WTC11 (cell line): ENCODE results near the gene EMD. TPM values are rescaled to one million over a fixed set of nuclear protein-coding genes. Genes with fewer than 3 reads are reported as not detected.

Experiments
- ATAC-seq: fragments of 200-7000 bp; cut with Tn5 transposase; 2 replicates; pipeline ENCODE4 v1.10.0; 2021; ENCODE audit warnings: mild to moderate bottlenecking, moderate library complexity
- CTCF ChIA-PET: fragments of 300-600 bp; sonication (Branson Sonifier 250); formaldehyde crosslinking; loops from one replicate; lab custom pipeline; 2021; ENCODE audit warnings: antibody characterized with exemption; lab: Charles Lee
- POLR2A ChIA-PET: fragments of 350-600 bp; sonication (Branson Sonifier 250); formaldehyde crosslinking; loops from one replicate; lab custom pipeline; 2021; ENCODE audit warnings: antibody characterized with exemption; lab: Charles Lee
- DNase-seq: peaks from one replicate; pipeline ENCODE4 v3.0.0; 2021; ENCODE audit warnings: low spot score
- H3K27ac Mint-ChIP-seq: 2 replicates; pipeline ENCODE4 v1.8.0; 2021; ENCODE audit warnings: mixed read lengths
- H3K27me3 Mint-ChIP-seq: 2 replicates; pipeline ENCODE4 v1.8.0; 2021; ENCODE audit warnings: low read depth, mild to moderate bottlenecking, moderate library complexity, mixed read lengths
- H3K36me3 Mint-ChIP-seq: 2 replicates; pipeline ENCODE4 v1.8.0; 2021; ENCODE audit warnings: mixed read lengths
- H3K4me1 Mint-ChIP-seq: 2 replicates; pipeline ENCODE4 v1.8.0; 2022; ENCODE audit warnings: mixed read lengths
- H3K4me3 Mint-ChIP-seq: 2 replicates; pipeline ENCODE4 v1.8.0; 2021; ENCODE audit warnings: mild to moderate bottlenecking, moderate library complexity, mixed read lengths
- H3K9me3 Mint-ChIP-seq: 2 replicates; pipeline ENCODE4 v1.8.0; 2021; ENCODE audit warnings: mixed read lengths
- AR ChIP-seq: fragments of 250-450 bp; sonication (Bioruptor Pico); IDR thresholded peaks from 2 replicates; pipeline ENCODE4 v1.9.0; 2021; ENCODE audit warnings: mild to moderate bottlenecking
- ATF1 ChIP-seq: sonication (generic); formaldehyde crosslinking; IDR thresholded peaks from 2 replicates; pipeline ENCODE4 v1.8.1; 2023; ENCODE audit warnings: mild to moderate bottlenecking, moderate library complexity, missing genetic modification reagents
- E2F4 ChIP-seq: sonication (generic); formaldehyde crosslinking; IDR thresholded peaks from 2 replicates; pipeline ENCODE4 v1.8.1; 2022; ENCODE audit warnings: low read depth, mild to moderate bottlenecking, moderate library complexity, missing genetic modification reagents, borderline replicate concordance
- EMX1 ChIP-seq: fragments of 250-450 bp; sonication (Bioruptor Pico); IDR thresholded peaks from 2 replicates; pipeline ENCODE4 v1.8.0; 2021; ENCODE audit warnings: mild to moderate bottlenecking
- GTF2I ChIP-seq: fragments of 250-450 bp; sonication (Bioruptor Pico); conservative IDR thresholded peaks from 2 replicates; pipeline ENCODE4 v1.4.0; 2021; ENCODE audit warnings: mild to moderate bottlenecking
- NR2C2 ChIP-seq: sonication (generic); formaldehyde crosslinking; IDR thresholded peaks from 2 replicates; pipeline ENCODE4 v1.8.0; 2022; ENCODE audit warnings: mild to moderate bottlenecking, missing genetic modification reagents
- RELA ChIP-seq: sonication (generic); formaldehyde crosslinking; IDR thresholded peaks from 2 replicates; pipeline ENCODE4 v1.8.1; 2022; ENCODE audit warnings: missing genetic modification reagents, mild to moderate bottlenecking, borderline replicate concordance
- USF2 ChIP-seq: sonication (generic); formaldehyde crosslinking; IDR thresholded peaks from 2 replicates; pipeline ENCODE4 v1.8.1; 2023; ENCODE audit warnings: mild to moderate bottlenecking, missing genetic modification reagents, moderate library complexity
- ZBTB43 ChIP-seq: sonication (generic); formaldehyde crosslinking; IDR thresholded peaks from 2 replicates; pipeline ENCODE4 v1.8.1; 2023; ENCODE audit warnings: mild to moderate bottlenecking, missing genetic modification reagents
- ZNF121 ChIP-seq: sonication (generic); formaldehyde crosslinking; IDR thresholded peaks from 2 replicates; pipeline ENCODE4 v1.8.0; 2023; ENCODE audit warnings: missing genetic modification reagents
- ZNF232 ChIP-seq: sonication (generic); formaldehyde crosslinking; IDR thresholded peaks from 2 replicates; pipeline ENCODE4 v1.8.0; 2022; ENCODE audit warnings: mild to moderate bottlenecking, missing genetic modification reagents
- ZNF396 ChIP-seq: fragments of 250-450 bp; sonication (Bioruptor Pico); IDR thresholded peaks from 2 replicates; pipeline ENCODE4 v1.8.0; 2021; ENCODE audit warnings: mild to moderate bottlenecking, moderate library complexity, borderline replicate concordance
- ZNF423 ChIP-seq: fragments of 250-450 bp; sonication (Bioruptor Pico); IDR thresholded peaks from 2 replicates; pipeline ENCODE4 v2.1.2; 2022; ENCODE audit warnings: mild to moderate bottlenecking, moderate library complexity
- total RNA-seq: library from RNA; stranded (reverse); gene quantifications from 3 replicates; pipeline ENCODE4 v1.2.3, GENCODE V29; 2021
- TF ChIP-seq, protein P1 (sequence below): sonication (generic); formaldehyde crosslinking; IDR thresholded peaks from 2 replicates; pipeline ENCODE4 v1.8.1; 2023; ENCODE audit warnings: mild to moderate bottlenecking, moderate library complexity, missing genetic modification reagents
- TF ChIP-seq, protein P2 (sequence below): sonication (generic); formaldehyde crosslinking; IDR thresholded peaks from 2 replicates; pipeline ENCODE4 v1.8.1; 2022; ENCODE audit warnings: mild to moderate bottlenecking, missing genetic modification reagents, moderate library complexity, borderline replicate concordance
- TF ChIP-seq, protein P3 (sequence below): sonication (generic); formaldehyde crosslinking; IDR thresholded peaks from 2 replicates; pipeline ENCODE4 v1.8.0; 2023; ENCODE audit warnings: mild to moderate bottlenecking, missing genetic modification reagents
- TF ChIP-seq, protein P4 (sequence below): sonication (generic); formaldehyde crosslinking; IDR thresholded peaks from 2 replicates; pipeline ENCODE4 v1.8.0; 2022; ENCODE audit warnings: mild to moderate bottlenecking, missing genetic modification reagents

Gene EMD
- total RNA-seq, 1 experiment from 2014 or later, result 78.3 TPM

DNA sequence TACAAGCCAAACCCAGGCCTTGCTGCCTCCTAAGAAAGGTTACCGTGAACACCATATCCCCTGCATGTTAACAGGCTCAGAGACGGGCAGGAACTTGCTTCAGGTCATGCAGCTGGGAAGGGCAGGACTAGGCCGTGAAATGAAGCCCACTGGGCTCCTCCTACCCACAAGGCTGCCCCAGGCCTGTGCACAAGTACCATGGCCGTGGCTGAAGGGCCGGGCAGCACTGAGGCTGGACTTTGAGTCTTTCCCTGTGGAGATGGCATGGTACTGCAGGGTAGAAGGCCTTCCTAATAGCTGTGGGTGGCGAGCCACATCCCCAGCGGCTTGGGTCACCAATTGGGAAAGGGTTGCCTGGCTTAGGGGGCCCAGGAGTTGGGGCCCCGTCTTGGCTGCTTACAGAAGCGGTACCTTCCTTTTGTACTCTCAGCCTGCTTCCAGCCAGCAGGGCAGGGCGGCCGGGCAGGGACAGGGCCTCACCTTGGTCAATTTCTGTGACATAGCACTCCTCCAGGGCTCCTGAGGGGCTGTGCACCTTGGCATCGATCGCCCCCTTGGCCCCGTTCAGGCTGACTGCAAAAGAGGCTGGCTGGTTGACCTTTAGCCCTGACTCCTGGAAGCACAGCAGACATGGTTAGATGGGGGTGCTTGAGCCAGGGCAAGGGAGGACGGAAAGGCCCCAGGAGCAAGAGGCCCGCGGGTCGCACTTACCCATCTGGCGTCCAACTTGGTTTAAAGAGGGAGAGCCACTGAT, 28.5 kb upstream of the EMD start (continued):
- TF ChIP-seq, protein P1, sequence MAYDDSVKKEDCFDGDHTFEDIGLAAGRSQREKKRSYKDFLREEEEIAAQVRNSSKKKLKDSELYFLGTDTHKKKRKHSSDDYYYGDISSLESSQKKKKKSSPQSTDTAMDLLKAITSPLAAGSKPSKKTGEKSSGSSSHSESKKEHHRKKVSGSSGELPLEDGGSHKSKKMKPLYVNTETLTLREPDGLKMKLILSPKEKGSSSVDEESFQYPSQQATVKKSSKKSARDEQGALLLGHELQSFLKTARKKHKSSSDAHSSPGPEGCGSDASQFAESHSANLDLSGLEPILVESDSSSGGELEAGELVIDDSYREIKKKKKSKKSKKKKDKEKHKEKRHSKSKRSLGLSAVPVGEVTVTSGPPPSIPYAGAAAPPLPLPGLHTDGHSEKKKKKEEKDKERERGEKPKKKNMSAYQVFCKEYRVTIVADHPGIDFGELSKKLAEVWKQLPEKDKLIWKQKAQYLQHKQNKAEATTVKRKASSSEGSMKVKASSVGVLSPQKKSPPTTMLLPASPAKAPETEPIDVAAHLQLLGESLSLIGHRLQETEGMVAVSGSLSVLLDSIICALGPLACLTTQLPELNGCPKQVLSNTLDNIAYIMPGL (CRISPR knock-in tag), result no peak
- TF ChIP-seq NR2C2 (CRISPR knock-in tag), result no peak
- TF ChIP-seq AR (CRISPR knock-in tag), result no peak
- TF ChIP-seq ATF1, result no peak
- no peak for TF ChIP-seq ZBTB43 (CRISPR knock-in tag)

GRCh38 chrX:154351183-154352011, 27.7 kb upstream of the EMD start:
- Mint-ChIP-seq H3K36me3 (peaks cover 20% of the 10 kb centered on the region), H3K27ac (no peak overlapping the region), H3K4me3 (no peak overlapping the region), H3K4me1 (peaks cover 5% of the 10 kb centered on the region; the same call in 1 of the 2 replicates), H3K27me3 (no peaks in the 10 kb centered on the region), H3K9me3 (no peaks in the 10 kb centered on the region)
- CTCF ChIA-PET, result no interaction called here
- POLR2A ChIA-PET, result interaction anchor here (1.4 kb wide), 1 partner anchor 18 kb away, joined by 5 read pairs; no protein-coding TSS in a partner anchor
- ATAC-seq (no peak), DNase-seq (no peak)
- no peak for TF ChIP-seq ZNF121 (CRISPR knock-in tag)
- TF ChIP-seq ATF1, result no peak
- TF ChIP-seq, protein P2, sequence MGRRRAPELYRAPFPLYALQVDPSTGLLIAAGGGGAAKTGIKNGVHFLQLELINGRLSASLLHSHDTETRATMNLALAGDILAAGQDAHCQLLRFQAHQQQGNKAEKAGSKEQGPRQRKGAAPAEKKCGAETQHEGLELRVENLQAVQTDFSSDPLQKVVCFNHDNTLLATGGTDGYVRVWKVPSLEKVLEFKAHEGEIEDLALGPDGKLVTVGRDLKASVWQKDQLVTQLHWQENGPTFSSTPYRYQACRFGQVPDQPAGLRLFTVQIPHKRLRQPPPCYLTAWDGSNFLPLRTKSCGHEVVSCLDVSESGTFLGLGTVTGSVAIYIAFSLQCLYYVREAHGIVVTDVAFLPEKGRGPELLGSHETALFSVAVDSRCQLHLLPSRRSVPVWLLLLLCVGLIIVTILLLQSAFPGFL (CRISPR knock-in tag), result no peak
- no peak for TF ChIP-seq AR (CRISPR knock-in tag)
- no peak for TF ChIP-seq RELA
- TF ChIP-seq E2F4, result no peak
- TF ChIP-seq ZNF423 (CRISPR knock-in tag), result no peak
- no peak for TF ChIP-seq ZNF232 (CRISPR knock-in tag)
- TF ChIP-seq EMX1 (CRISPR knock-in tag), result no peak
- TF ChIP-seq, protein P3, sequence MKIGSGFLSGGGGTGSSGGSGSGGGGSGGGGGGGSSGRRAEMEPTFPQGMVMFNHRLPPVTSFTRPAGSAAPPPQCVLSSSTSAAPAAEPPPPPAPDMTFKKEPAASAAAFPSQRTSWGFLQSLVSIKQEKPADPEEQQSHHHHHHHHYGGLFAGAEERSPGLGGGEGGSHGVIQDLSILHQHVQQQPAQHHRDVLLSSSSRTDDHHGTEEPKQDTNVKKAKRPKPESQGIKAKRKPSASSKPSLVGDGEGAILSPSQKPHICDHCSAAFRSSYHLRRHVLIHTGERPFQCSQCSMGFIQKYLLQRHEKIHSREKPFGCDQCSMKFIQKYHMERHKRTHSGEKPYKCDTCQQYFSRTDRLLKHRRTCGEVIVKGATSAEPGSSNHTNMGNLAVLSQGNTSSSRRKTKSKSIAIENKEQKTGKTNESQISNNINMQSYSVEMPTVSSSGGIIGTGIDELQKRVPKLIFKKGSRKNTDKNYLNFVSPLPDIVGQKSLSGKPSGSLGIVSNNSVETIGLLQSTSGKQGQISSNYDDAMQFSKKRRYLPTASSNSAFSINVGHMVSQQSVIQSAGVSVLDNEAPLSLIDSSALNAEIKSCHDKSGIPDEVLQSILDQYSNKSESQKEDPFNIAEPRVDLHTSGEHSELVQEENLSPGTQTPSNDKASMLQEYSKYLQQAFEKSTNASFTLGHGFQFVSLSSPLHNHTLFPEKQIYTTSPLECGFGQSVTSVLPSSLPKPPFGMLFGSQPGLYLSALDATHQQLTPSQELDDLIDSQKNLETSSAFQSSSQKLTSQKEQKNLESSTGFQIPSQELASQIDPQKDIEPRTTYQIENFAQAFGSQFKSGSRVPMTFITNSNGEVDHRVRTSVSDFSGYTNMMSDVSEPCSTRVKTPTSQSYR (CRISPR knock-in tag), result no peak
- no peak for TF ChIP-seq ZNF396
- no peak for TF ChIP-seq USF2 (CRISPR knock-in tag)
- no peak for TF ChIP-seq GTF2I (CRISPR knock-in tag)
- TF ChIP-seq, protein P4, sequence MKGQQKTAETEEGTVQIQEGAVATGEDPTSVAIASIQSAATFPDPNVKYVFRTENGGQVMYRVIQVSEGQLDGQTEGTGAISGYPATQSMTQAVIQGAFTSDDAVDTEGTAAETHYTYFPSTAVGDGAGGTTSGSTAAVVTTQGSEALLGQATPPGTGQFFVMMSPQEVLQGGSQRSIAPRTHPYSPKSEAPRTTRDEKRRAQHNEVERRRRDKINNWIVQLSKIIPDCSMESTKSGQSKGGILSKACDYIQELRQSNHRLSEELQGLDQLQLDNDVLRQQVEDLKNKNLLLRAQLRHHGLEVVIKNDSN (CRISPR knock-in tag), result no peak
